Measurements from ENCODE around the gene HSP90AA1. TPM values are rescaled to one million over a fixed set of nuclear protein-coding genes. Genes with fewer than 3 reads are reported as not detected.

HSP90AA1 gene
- total RNA-seq, 2 experiments from 2014 or later = 1,101 to 1,115 TPM

DNA sequence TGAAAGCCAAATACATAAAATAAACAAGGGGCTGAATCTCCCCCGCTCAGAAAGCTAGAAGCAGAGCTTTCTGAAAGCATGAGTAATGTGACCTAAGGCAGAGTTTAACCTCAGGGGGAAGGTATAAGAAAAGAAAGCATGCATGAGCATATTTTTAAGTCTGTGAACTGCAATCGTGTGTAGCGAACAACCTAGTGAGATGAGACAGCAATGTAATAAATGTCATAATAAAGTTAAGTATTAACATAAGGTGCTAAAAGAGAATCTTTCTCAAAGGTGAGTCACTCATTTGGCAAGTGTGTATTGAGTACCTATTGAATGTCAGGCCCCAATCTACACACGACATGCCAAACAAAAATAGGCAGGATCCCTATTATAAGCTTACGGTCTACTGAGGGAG lies 38.7 kb upstream of the HSP90AA1 start:
- ChIA-PET POLR2A (no interaction called here), CTCF (interaction anchor here (1.8 kb wide), 1 partner anchor 29 kb away, joined by 5 read pairs; no protein-coding TSS in a partner anchor)
- no peaks in the 10 kb centered on the region for H3K9me3 Mint-ChIP-seq
- H3K36me3 Mint-ChIP-seq (ENCODE audit: low read depth) = no peaks in the 10 kb centered on the region
- H3K27ac Mint-ChIP-seq = no peak overlapping the region
- H3K4me3 Mint-ChIP-seq = no peak overlapping the region
- H3K27me3 Mint-ChIP-seq = no peaks in the 10 kb centered on the region
- H3K4me1 Mint-ChIP-seq (ENCODE audit: low read depth) = no peaks in the 10 kb centered on the region
- DNase-seq (no peak), ATAC-seq (no peak)
- TF ChIP-seq, protein P1, sequence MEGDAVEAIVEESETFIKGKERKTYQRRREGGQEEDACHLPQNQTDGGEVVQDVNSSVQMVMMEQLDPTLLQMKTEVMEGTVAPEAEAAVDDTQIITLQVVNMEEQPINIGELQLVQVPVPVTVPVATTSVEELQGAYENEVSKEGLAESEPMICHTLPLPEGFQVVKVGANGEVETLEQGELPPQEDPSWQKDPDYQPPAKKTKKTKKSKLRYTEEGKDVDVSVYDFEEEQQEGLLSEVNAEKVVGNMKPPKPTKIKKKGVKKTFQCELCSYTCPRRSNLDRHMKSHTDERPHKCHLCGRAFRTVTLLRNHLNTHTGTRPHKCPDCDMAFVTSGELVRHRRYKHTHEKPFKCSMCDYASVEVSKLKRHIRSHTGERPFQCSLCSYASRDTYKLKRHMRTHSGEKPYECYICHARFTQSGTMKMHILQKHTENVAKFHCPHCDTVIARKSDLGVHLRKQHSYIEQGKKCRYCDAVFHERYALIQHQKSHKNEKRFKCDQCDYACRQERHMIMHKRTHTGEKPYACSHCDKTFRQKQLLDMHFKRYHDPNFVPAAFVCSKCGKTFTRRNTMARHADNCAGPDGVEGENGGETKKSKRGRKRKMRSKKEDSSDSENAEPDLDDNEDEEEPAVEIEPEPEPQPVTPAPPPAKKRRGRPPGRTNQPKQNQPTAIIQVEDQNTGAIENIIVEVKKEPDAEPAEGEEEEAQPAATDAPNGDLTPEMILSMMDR (IDR thresholded peaks at IDR 0.05) = no peak
- intact Hi-C loops (cut with micrococcal nuclease) = no loop called here

DNA sequence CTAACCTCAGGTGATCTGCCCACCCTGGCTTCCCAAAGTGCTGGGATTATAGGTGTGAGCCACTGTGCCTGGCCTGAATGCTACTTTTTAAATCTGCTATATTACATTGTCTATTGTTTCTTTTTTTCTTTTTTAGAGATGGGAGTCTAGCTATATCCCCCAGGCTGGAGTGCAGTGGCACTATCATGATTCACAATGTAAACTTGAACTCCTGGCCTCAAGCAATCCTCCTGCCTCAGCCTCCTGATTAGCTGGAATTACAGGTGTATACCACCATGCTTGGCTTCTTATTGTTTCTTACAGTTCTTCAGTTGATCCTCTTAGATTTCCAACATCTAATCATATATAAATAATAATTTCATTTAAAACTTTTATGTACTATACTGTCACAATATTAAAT lies 37.6 kb upstream of the HSP90AA1 start:
- ChIA-PET POLR2A (no interaction called here), CTCF (interaction anchor here (1.8 kb wide), 1 partner anchor 28 kb away, joined by 5 read pairs; no protein-coding TSS in a partner anchor)
- Mint-ChIP-seq H3K27me3 (no peaks in the 10 kb centered on the region), H3K36me3 (ENCODE audit: low read depth) (no peaks in the 10 kb centered on the region), H3K9me3 (no peaks in the 10 kb centered on the region), H3K4me3 (no peak overlapping the region), H3K27ac (no peak overlapping the region), H3K4me1 (ENCODE audit: low read depth) (no peaks in the 10 kb centered on the region)
- TF ChIP-seq, protein P1 (IDR thresholded peaks at IDR 0.05) = no peak
- intact Hi-C loops (cut with micrococcal nuclease) = no loop called here
- no peak for DNase-seq
- no peak for ATAC-seq

DNA sequence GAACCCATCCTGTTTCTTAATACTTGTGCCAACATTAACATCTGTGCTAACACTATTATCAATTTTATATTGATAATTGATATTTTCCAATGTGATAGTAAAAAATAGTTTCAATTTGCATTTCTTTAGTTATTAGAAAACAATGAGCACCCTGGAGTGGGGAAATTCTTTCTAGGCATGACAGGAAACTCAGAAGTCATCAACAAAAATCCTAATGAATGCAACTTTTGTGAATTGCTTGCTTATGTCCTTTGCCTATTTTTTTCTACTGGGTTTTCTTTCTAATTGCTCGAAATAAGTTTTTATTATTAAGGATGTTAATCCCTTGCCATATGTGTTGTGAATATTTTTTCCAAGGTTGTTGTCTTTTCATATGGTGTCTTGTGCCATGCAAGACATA lies 34.7 kb upstream of the HSP90AA1 start:
- H3K36me3 Mint-ChIP-seq (ENCODE audit: low read depth) = peaks cover 3% of the 10 kb centered on the region
- H3K9me3 Mint-ChIP-seq = no peaks in the 10 kb centered on the region
- H3K4me1 Mint-ChIP-seq (ENCODE audit: low read depth) = no peaks in the 10 kb centered on the region
- no peaks in the 10 kb centered on the region for H3K27me3 Mint-ChIP-seq
- TF ChIP-seq, protein P1 (IDR thresholded peaks at IDR 0.05) = no peak
- POLR2A ChIA-PET = interaction anchor here (0.7 kb wide), 1 partner anchor 18 kb away, joined by 3 read pairs; the partner anchor contains the start of gene WDR20
- CTCF ChIA-PET = interaction anchor here (1.5 kb wide), 1 partner anchor 25 kb away, joined by 4 read pairs; no protein-coding TSS in a partner anchor
- no peak overlapping the region for H3K27ac Mint-ChIP-seq
- intact Hi-C loops (cut with micrococcal nuclease) = no loop called here
- H3K4me3 Mint-ChIP-seq = no peak overlapping the region
- ATAC-seq = no peak
- no peak for DNase-seq

- Mint-ChIP-seq H3K4me3 (no peak overlapping the region), H3K4me1 (ENCODE audit: low read depth) (no peaks in the 10 kb centered on the region), H3K27ac (no peak overlapping the region), H3K9me3 (no peaks in the 10 kb centered on the region), H3K36me3 (ENCODE audit: low read depth) (peaks cover 3% of the 10 kb centered on the region), H3K27me3 (no peaks in the 10 kb centered on the region)
- TF ChIP-seq, protein P1 (IDR thresholded peaks at IDR 0.05) = no peak
- ATAC-seq (no peak), DNase-seq (no peak)
- intact Hi-C loops (cut with micrococcal nuclease) = no loop called here
- POLR2A ChIA-PET = interaction anchor here (0.7 kb wide), 1 partner anchor 19 kb away, joined by 3 read pairs; the partner anchor contains the start of gene WDR20
- CTCF ChIA-PET = interaction anchor here (0.9 kb wide), 1 partner anchor 25 kb away, joined by 4 read pairs; no protein-coding TSS in a partner anchor
Measured at GRCh38 chr14:102120888-102121287, 34.0 kb upstream of the HSP90AA1 start.

DNA sequence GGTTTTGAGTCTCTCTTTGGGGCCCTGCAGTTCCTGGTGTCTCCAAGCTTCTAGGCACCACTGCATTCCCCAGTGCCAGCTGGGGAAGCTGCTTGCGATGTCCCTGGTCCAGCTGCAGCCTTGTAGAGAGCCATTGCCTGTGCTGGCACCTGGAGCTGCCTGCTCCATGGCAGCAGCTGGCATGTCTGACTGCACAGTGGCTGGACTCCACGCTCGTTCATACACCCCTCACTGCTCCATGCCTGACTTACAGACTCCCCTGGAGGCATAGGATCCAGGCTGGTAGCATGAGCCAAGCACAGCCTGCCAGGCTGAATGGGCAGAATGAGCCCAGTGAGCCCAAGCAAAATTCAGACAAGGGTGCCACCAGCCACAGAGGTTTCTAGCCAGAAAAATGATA lies 31.0 kb upstream of the HSP90AA1 start:
- no peak for DNase-seq
- no peak overlapping the region for H3K4me3 Mint-ChIP-seq
- intact Hi-C loops (cut with micrococcal nuclease) = no loop called here
- no peaks in the 10 kb centered on the region for H3K4me1 Mint-ChIP-seq (ENCODE audit: low read depth)
- no peak overlapping the region for H3K27ac Mint-ChIP-seq
- H3K36me3 Mint-ChIP-seq (ENCODE audit: low read depth) = peaks cover 3% of the 10 kb centered on the region
- ATAC-seq = no peak
- H3K27me3 Mint-ChIP-seq = no peaks in the 10 kb centered on the region
- TF ChIP-seq, protein P1 (IDR thresholded peaks at IDR 0.05) = no peak
- ChIA-PET CTCF (interaction anchor here (1.3 kb wide), 1 partner anchor 22 kb away, joined by 3 read pairs; no protein-coding TSS in a partner anchor), POLR2A (no interaction called here)
- H3K9me3 Mint-ChIP-seq = no peaks in the 10 kb centered on the region

Data from activated CD8-positive, alpha-beta T cell treated with anti-CD3 and anti-CD28 coated beads for 36 hours (primary cell).